Panc1 (cell line): ENCODE data around the gene TMCC1. TPM values are rescaled to one million over a fixed set of nuclear protein-coding genes. Genes with fewer than 3 reads are reported as not detected.

ENCODE experiments used
- ATAC-seq: fragments of 200-7000 bp; cut with Tn5 transposase; 2 replicates; pipeline ENCODE4 v1.9.1; 2020; ENCODE audit warnings: mild to moderate bottlenecking, moderate library complexity
- BruUV-seq: library from RNA; stranded (reverse); fragments of 400-500 nt; replicated peaks from 2 replicates; lab custom pipeline; 2021; lab: Mats Ljungman, UMichigan
- CTCF ChIA-PET: fragments of 300-600 bp; sonication (Branson Sonifier 250); formaldehyde crosslinking; loops from one replicate; lab custom pipeline; 2022; ENCODE audit warnings: antibody characterized with exemption; lab: Charles Lee
- POLR2A ChIA-PET: fragments of 300-600 bp; sonication (Branson Sonifier 250); formaldehyde crosslinking; loops from one replicate; lab custom pipeline; 2022; ENCODE audit warnings: antibody characterized with exemption; lab: Charles Lee
- DNase-seq: peaks from one replicate; pipeline ENCODE4 v3.0.0-alpha.2; 2010; ENCODE audit warnings: low read depth, low spot score
- H3K27ac ChIP-seq: 2 replicates; pipeline ENCODE4 v1.5.1; 2011; ENCODE audit warnings: mild to moderate bottlenecking, low read length, inconsistent platforms
- H3K27me3 ChIP-seq: fragments of 200-500 bp; sonication (Bioruptor generic); 2 replicates; pipeline ENCODE4 v1.6.0; 2014; ENCODE audit warnings: low read length, inconsistent platforms; ENCODE audit not compliant: control insufficient read depth, insufficient read depth
- H3K36me3 ChIP-seq: fragments of 200-500 bp; sonication (Bioruptor generic); 2 replicates; pipeline ENCODE4 v1.5.1; 2014; ENCODE audit warnings: inconsistent platforms, mild to moderate bottlenecking, low read length, moderate library complexity; ENCODE audit not compliant: control insufficient read depth, insufficient read depth
- H3K4me1 ChIP-seq: 2 replicates; pipeline ENCODE4 v1.5.1; 2011; ENCODE audit warnings: inconsistent platforms, mild to moderate bottlenecking, low read length, moderate library complexity; ENCODE audit not compliant: control insufficient read depth, insufficient read depth
- H3K4me3 ChIP-seq, 2 experiments: 2 replicates each; pipeline ENCODE4 v1.5.1; 2011 to 2012; ENCODE audit warnings: low read depth in 2 of 2, low read length in 2 of 2, mild to moderate bottlenecking in 2 of 2, inconsistent platforms in 1 of 2, moderate library complexity in 1 of 2
- H3K9me3 ChIP-seq: fragments of 200-500 bp; sonication (Bioruptor generic); 2 replicates; pipeline ENCODE4 v1.5.1; 2014; ENCODE audit warnings: low read depth, mild to moderate bottlenecking, inconsistent platforms, low read length, moderate library complexity; ENCODE audit not compliant: control insufficient read depth, insufficient read depth
- CTCF ChIP-seq: fragments of 450-650 bp; IDR thresholded peaks from 2 replicates; pipeline ENCODE4 v1.5.1; 2017; ENCODE audit warnings: mild to moderate bottlenecking
- POLR2AphosphoS5 ChIP-seq: IDR thresholded peaks from 2 replicates; pipeline ENCODE4 v1.6.1; 2012; ENCODE audit warnings: mild to moderate bottlenecking, low read depth, low read length, moderate library complexity
- REST ChIP-seq, 2 experiments: IDR thresholded peaks; 2 replicates each; pipeline ENCODE4 v1.6.1; 2011 to 2012; ENCODE audit warnings: low read depth in 2 of 2, control low read depth in 1 of 2, low read length in 1 of 2, mild to moderate bottlenecking in 1 of 2, moderate library complexity in 1 of 2; ENCODE audit not compliant: insufficient read depth in 1 of 2
- SIN3A ChIP-seq: IDR thresholded peaks from 2 replicates; pipeline ENCODE4 v1.6.1; 2012; ENCODE audit warnings: low read depth, mild to moderate bottlenecking, low read length, moderate library complexity, borderline replicate concordance; ENCODE audit not compliant: insufficient read depth
- TCF7L2 ChIP-seq: IDR thresholded peaks from 2 replicates; pipeline ENCODE4 v1.6.1; 2011; ENCODE audit warnings: mild to moderate bottlenecking, low read depth, low read length, inconsistent platforms
- in situ Hi-C: cut with HindIII; loops from 2 replicates; pipeline ENCODE4 v1.10.0; 2016; ENCODE audit warnings: low sequenced_read_pairs, low pct_unique_long_range_greater_than_20kb
- intact Hi-C: fragments of 100-400 bp; cut with micrococcal nuclease; formaldehyde crosslinking; loops from one replicate; pipeline ENCODE4 v1.10.0; 2022; ENCODE audit not compliant: unreplicated experiment
- total RNA-seq: library from RNA; stranded (reverse); gene quantifications from one replicate; pipeline ENCODE4 v1.2.1, GENCODE V29; 2021; ENCODE audit not compliant: unreplicated experiment

TMCC1 gene
- total RNA-seq, 1 experiment from 2014 or later = 33.2 TPM

GRCh38 chr3:129689036-129689435 is 204.5 kb downstream of the TMCC1 start:
- Histone ChIP-seq H3K4me1 (peaks cover 10% of the 10 kb centered on the region), H3K36me3 (no peaks in the 10 kb centered on the region), H3K9me3 (no peaks in the 10 kb centered on the region), H3K27ac (no peak overlapping the region), H3K27me3 (no peaks in the 10 kb centered on the region), H3K4me3 (no peak overlapping the region)
- in situ Hi-C loops (no loop called here), intact Hi-C loops (no loop called here)
- TF ChIP-seq POLR2AphosphoS5 = no peak
- TF ChIP-seq SIN3A = no peak
- TF ChIP-seq CTCF = no peak
- no peak for TF ChIP-seq REST (IDR thresholded peaks at IDR 0.05; ENCODE audit: insufficient read depth in 1 of 2, low read depth in 2 of 2, low read length in 1 of 2)
- TF ChIP-seq TCF7L2 = no peak
- ChIA-PET CTCF (no interaction called here), POLR2A (no interaction called here)
- ATAC-seq (no peak), DNase-seq (no peak)
- no TSS peak for BruUV-seq

- H3K27me3 ChIP-seq = no peaks in the 10 kb centered on the region
- BruUV-seq = no TSS peak
- H3K36me3 ChIP-seq = no peaks in the 10 kb centered on the region
- peaks cover 10% of the 10 kb centered on the region for H3K4me1 ChIP-seq
- peak overlapping the region; percentile 4 to 6; a peak in 1 of 4 replicates for H3K4me3 ChIP-seq
- CTCF ChIA-PET = no interaction called here
- intact Hi-C loops = no loop called here
- TF ChIP-seq POLR2AphosphoS5 = no peak
- no peak for TF ChIP-seq SIN3A
- TF ChIP-seq TCF7L2 = no peak
- no peak for TF ChIP-seq REST (IDR thresholded peaks at IDR 0.05; ENCODE audit: insufficient read depth in 1 of 2, low read depth in 2 of 2, low read length in 1 of 2)
- no peak for TF ChIP-seq CTCF
- peak overlapping the region; percentile 0; the same call in 1 of the 2 replicates for H3K27ac ChIP-seq
- POLR2A ChIA-PET = interaction anchor here (0.6 kb wide), 1 partner anchor 11 kb away, joined by 3 read pairs; no protein-coding TSS in a partner anchor
- in situ Hi-C loops = no loop called here
- no peak for DNase-seq
- no peaks in the 10 kb centered on the region for H3K9me3 ChIP-seq
- ATAC-seq = peak; percentile 72
Observed at GRCh38 chr3:129688271-129688895, 205.1 kb downstream of the TMCC1 start.
